VCaP (cell line): ENCODE measurements around the gene SEC24A.
"Not testable (repeated sequence)": the region's sequence is repeated elsewhere in the genome, so short reads cannot be mapped to it uniquely, and the experiment has no call there.

Experiments used
- H3K27ac ChIP-seq: fragments of 450-650 bp; 2 replicates; pipeline ENCODE4 v1.5.1; 2017
- CTCF ChIP-seq: fragments of 450-650 bp; conservative IDR thresholded peaks from 2 replicates; pipeline ENCODE4 v1.5.1; 2017; ENCODE audit warnings: mild to moderate bottlenecking, moderate library complexity

SEC24A gene

GRCh38 chr5:134738133-134738962, 89.8 kb downstream of the SEC24A start, which contains the start of gene CAMLG:
Gene CAMLG (plus strand): TSS chr5:134738548. CDS start chr5:134738621, 73 bp downstream.
- peak within 1 kb of the TSS; percentile 95 for H3K27ac ChIP-seq
- TF ChIP-seq CTCF, result peak; percentile 72

- peak; percentile 55 for TF ChIP-seq CTCF
- H3K27ac ChIP-seq, result peak overlapping the region; percentile 95
These were observed 90.5 kb downstream of the SEC24A start for GRCh38 chr5:134738963-134739661.

GRCh38 chr5:134741052-134741451, 92.5 kb downstream of the SEC24A start:
- peak overlapping the region; percentile 95; the same call in 1 of the 2 replicates for H3K27ac ChIP-seq
- TF ChIP-seq CTCF, result no peak

- no peak for TF ChIP-seq CTCF
- no peak overlapping the region for H3K27ac ChIP-seq
These were observed 93.5 kb downstream of the SEC24A start for GRCh38 chr5:134742134-134742533.

- H3K27ac ChIP-seq, result no peak overlapping the region
- no peak for TF ChIP-seq CTCF
These were observed 100.8 kb downstream of the SEC24A start for GRCh38 chr5:134749415-134749814.

GRCh38 chr5:134758176-134758503, 109.6 kb downstream of the SEC24A start:
- no peak for TF ChIP-seq CTCF
- peak overlapping the region; percentile 82 for H3K27ac ChIP-seq

- TF ChIP-seq CTCF, result peak; percentile 89
- peak within 1 kb of the TSS; percentile 82 for H3K27ac ChIP-seq
These were observed 110.1 kb downstream of the SEC24A start, which contains the start of gene DDX46 for GRCh38 chr5:134758504-134759341. Gene DDX46 (plus strand): TSS chr5:134758779. CDS start chr5:134758939, 160 bp downstream.

GRCh38 chr5:134767528-134768291, 119.1 kb downstream of the SEC24A start:
- H3K27ac ChIP-seq, result not testable (repeated sequence)
